ENCODE measurements around the gene MUC7.

GRCh38 chr4:70426789-70427188 is 45.2 kb upstream of the MUC7 start:
- TF ChIP-seq CTCF (IDR thresholded peaks at IDR 0.05): no peak
- TF ChIP-seq POLR2A (IDR thresholded peaks at IDR 0.05): no peak
- TF ChIP-seq EP300 (IDR thresholded peaks at IDR 0.05): no peak
